K562 (cell line): Measurements from ENCODE around the gene CRYBG2. TPM values are rescaled to one million over a fixed set of nuclear protein-coding genes. Genes with fewer than 3 reads are reported as not detected.
A peak's percentile ranks its signal among the peaks of the same experiment; 100 is the strongest.

Experiments used
- ASH1L ChIP-seq: fragments of 450-650 bp; IDR thresholded peaks from 2 replicates; pipeline ENCODE4 v1.6.1; 2018; ENCODE audit warnings: borderline replicate concordance, mild to moderate bottlenecking, low read depth; ENCODE audit not compliant: partially characterized antibody
- MGA ChIP-seq: fragments of 450-650 bp; IDR thresholded peaks from 2 replicates; pipeline ENCODE4 v1.6.1; 2016; ENCODE audit warnings: mild to moderate bottlenecking, moderate library complexity
- MIER1 ChIP-seq: fragments of 450-650 bp; IDR thresholded peaks from 2 replicates; pipeline ENCODE4 v1.6.1; 2016; ENCODE audit warnings: antibody characterized with exemption, mild to moderate bottlenecking, low read depth
- MLLT1 ChIP-seq, 2 experiments: fragments of 450-650 bp; IDR thresholded peaks; 2 replicates each; pipeline ENCODE4 v1.6.1; 2016
- NBN ChIP-seq: fragments of 450-650 bp; IDR thresholded peaks from 2 replicates; pipeline ENCODE4 v1.6.1; 2016; ENCODE audit warnings: low read depth, mild to moderate bottlenecking
- POLR3A ChIP-seq: IDR thresholded peaks from 2 replicates; pipeline ENCODE4 v1.6.1; 2011; ENCODE audit warnings: borderline replicate concordance, mild to moderate bottlenecking, moderate library complexity; ENCODE audit not compliant: insufficient read length, insufficient read depth; ENCODE audit errors: extremely low read depth
- RBM17 ChIP-seq: fragments of 200-400 bp; formaldehyde crosslinking; IDR thresholded peaks from 2 replicates; pipeline ENCODE4 v1.6.1; 2017; ENCODE audit warnings: low read depth, mild to moderate bottlenecking, low read length, borderline replicate concordance
- RFX1 ChIP-seq: fragments of 450-650 bp; IDR thresholded peaks from 2 replicates; pipeline ENCODE4 v1.6.1; 2016; ENCODE audit warnings: mild to moderate bottlenecking, moderate library complexity
- SREBF2 ChIP-seq: sonication (generic); formaldehyde crosslinking; IDR thresholded peaks from 2 replicates; pipeline ENCODE4 v1.4.0; 2020; ENCODE audit warnings: mild to moderate bottlenecking, missing genetic modification reagents
- UBTF ChIP-seq, 2 experiments: IDR thresholded peaks; 2 replicates each; pipeline ENCODE4 v1.6.1; 2012; ENCODE audit warnings: improper control_type of control experiment in 2 of 2, low read depth in 2 of 2, low read length in 2 of 2, borderline replicate concordance in 1 of 2
- ZNF282 ChIP-seq: sonication (generic); formaldehyde crosslinking; IDR thresholded peaks from 2 replicates; pipeline ENCODE4 v1.8.1; 2023; ENCODE audit warnings: missing genetic modification reagents
- ZNF586 ChIP-seq: fragments of 450-650 bp; formaldehyde crosslinking; conservative IDR thresholded peaks from 2 replicates; pipeline ENCODE4 v1.4.0; 2020; ENCODE audit warnings: mild to moderate bottlenecking, moderate library complexity
- polyA plus RNA-seq, 8 experiments: library from polyadenylated mRNA; depleted of rRNA in 4 of 8; stranded (reverse) in 5 of 8; unstranded in 3 of 8; fragments of >200 nt; fragmentation: Nextera tagmentation in 2 of 8; fragmentation: Illumina TruSeq in 1 of 8; extraction: Ambion mirVana in 2 of 8; extraction: Trizol in 1 of 8; gene quantifications; 2 replicates each; pipeline versions ENCODE4 v1.2.1 to v1.2.3, GENCODE V29; 2011 to 2014; ENCODE audit warnings: inconsistent platforms in 1 of 8, missing spikeins in 1 of 8
- total RNA-seq, 7 experiments: library from RNA; depleted of rRNA in 6 of 7; stranded (reverse); fragments of >200 nt in 6 of 7; fragmentation: Illumina TruSeq in 2 of 7; extraction: Trizol in 2 of 7; gene quantifications; 2 replicates each; pipeline versions ENCODE4 v1.2.1 to v1.2.3, GENCODE V29; 2011 to 2021; ENCODE audit warnings: low replicate concordance in 1 of 7

Gene CRYBG2
- total and polyA plus RNA-seq, 9 of the 15 experiments (the other 6 are each of a cell fraction or from before 2014, with no cell fraction given) = 0.39 to 8.5 (median 3.7) TPM

- peak; percentile 92 for TF ChIP-seq MGA
- TF ChIP-seq MIER1 = no peak
- no peak for TF ChIP-seq ZNF586 (CRISPR knock-in tag)
- TF ChIP-seq RBM17 = no peak
- peak in 1 of 2 experiments; percentile 84; a peak in 2 of 4 replicates for TF ChIP-seq UBTF (IDR thresholded peaks at IDR 0.05; ENCODE audit: borderline replicate concordance in 1 of 2, low read depth in 2 of 2, low read length in 2 of 2)
- no peak for TF ChIP-seq RFX1
- TF ChIP-seq MLLT1 (IDR thresholded peaks at IDR 0.05) = no peak; a peak in 1 of 4 replicates
- no peak for TF ChIP-seq POLR3A
- TF ChIP-seq SREBF2 (CRISPR knock-in tag) = no peak
- TF ChIP-seq ASH1L = no peak
- no peak for TF ChIP-seq ZNF282 (CRISPR knock-in tag)
- peak; percentile 87; the same call in 1 of the 2 replicates for TF ChIP-seq NBN
These were observed 66.8 kb downstream of the CRYBG2 start (continued) for GRCh38 chr1:26287033-26287711.
